OCI-LY1 (cell line): ENCODE measurements around the gene STARD3NL.

Experiments used
- H2AFZ ChIP-seq: fragments of 200-600 bp; sonication (generic), shearing (Covaris generic); 2 replicates; pipeline ENCODE4 v1.6.0; 2014; ENCODE audit warnings: antibody characterized with exemption, mild to moderate bottlenecking, low read length
- H3F3A ChIP-seq: fragments of 200-600 bp; sonication (generic), shearing (Covaris generic); 2 replicates; pipeline ENCODE4 v1.6.0; 2014; ENCODE audit warnings: mild to moderate bottlenecking, antibody characterized with exemption, low read length, moderate library complexity; ENCODE audit not compliant: insufficient read depth
- H3K27ac ChIP-seq: fragments of 200-600 bp; sonication (generic); 2 replicates; pipeline ENCODE4 v1.5.1; 2014; ENCODE audit warnings: low read length, mixed run types, mild to moderate bottlenecking, low read depth; ENCODE audit not compliant: poor library complexity, severe bottlenecking
- H3K27me3 ChIP-seq: fragments of 200-600 bp; sonication (generic); 2 replicates; pipeline ENCODE4 v1.6.0; 2014; ENCODE audit warnings: antibody characterized with exemption, mild to moderate bottlenecking, low read length, moderate library complexity; ENCODE audit not compliant: insufficient read depth
- H3K36me3 ChIP-seq: fragments of 200-600 bp; sonication (generic); 2 replicates; pipeline ENCODE4 v1.6.1; 2014; ENCODE audit warnings: mild to moderate bottlenecking, antibody characterized with exemption, low read length, moderate library complexity, mixed read lengths; ENCODE audit not compliant: insufficient read depth
- H3K4me1 ChIP-seq: fragments of 200-600 bp; sonication (generic); 2 replicates; pipeline ENCODE4 v1.5.1; 2014; ENCODE audit warnings: mild to moderate bottlenecking, low read length, moderate library complexity; ENCODE audit not compliant: insufficient read depth, severe bottlenecking
- H3K4me2 ChIP-seq: fragments of 200-600 bp; sonication (generic), shearing (Covaris generic); 2 replicates; pipeline ENCODE4 v1.6.1; 2014; ENCODE audit warnings: low read length
- H3K4me3 ChIP-seq: fragments of 200-600 bp; sonication (generic); 2 replicates; pipeline ENCODE4 v1.5.1; 2014; ENCODE audit warnings: low read length, low read depth, mild to moderate bottlenecking, mixed read lengths; ENCODE audit not compliant: poor library complexity, severe bottlenecking
- H3K79me2 ChIP-seq: fragments of 200-600 bp; shearing (Covaris generic); 2 replicates; pipeline ENCODE4 v1.6.1; 2016; ENCODE audit warnings: mixed run types, low read length, mixed read lengths; ENCODE audit not compliant: insufficient read depth
- H3K9ac ChIP-seq: fragments of 200-600 bp; sonication (generic), shearing (Covaris generic); 2 replicates; pipeline ENCODE4 v1.6.1; 2014; ENCODE audit warnings: mild to moderate bottlenecking, low read length, mixed read lengths
- H3K9me2 ChIP-seq: fragments of 200-600 bp; sonication (generic), shearing (Covaris generic); 2 replicates; pipeline ENCODE4 v1.6.1; 2014; ENCODE audit warnings: low read depth, mild to moderate bottlenecking, low read length, mixed read lengths
- H3K9me3 ChIP-seq: fragments of 200-600 bp; shearing (Covaris generic); 2 replicates; pipeline ENCODE4 v1.6.1; 2014; ENCODE audit warnings: low read length, mixed read lengths
- H4K20me1 ChIP-seq: fragments of 200-600 bp; sonication (generic), shearing (Covaris generic); 2 replicates; pipeline ENCODE4 v1.6.0; 2016; ENCODE audit warnings: mild to moderate bottlenecking, low read length; ENCODE audit not compliant: insufficient read depth
- CTCF ChIP-seq: fragments of 200-600 bp; sonication (generic), shearing (Covaris generic); IDR thresholded peaks from 2 replicates; pipeline ENCODE4 v1.5.1; 2017; ENCODE audit warnings: mild to moderate bottlenecking, antibody characterized with exemption, low read length, moderate library complexity, mixed read lengths
- EZH2 ChIP-seq: fragments of 200-600 bp; sonication (generic), shearing (Covaris generic); IDR thresholded peaks from 2 replicates; pipeline ENCODE4 v1.8.0; 2017; ENCODE audit warnings: borderline replicate concordance, mixed run types, mild to moderate bottlenecking, antibody characterized with exemption, low read length, moderate library complexity, mixed read lengths

STARD3NL gene

GRCh38 chr7:38163671-38164070, 14.4 kb upstream of the STARD3NL start:
- Histone ChIP-seq H2AFZ (no peak overlapping the region), H3K9me3 (no peaks in the 10 kb centered on the region), H3K9ac (no peak overlapping the region), H3K27me3 (no peaks in the 10 kb centered on the region; the same call in 1 of the 2 replicates), H4K20me1 (no peaks in the 10 kb centered on the region), H3K9me2 (no peaks in the 10 kb centered on the region; the same call in 1 of the 2 replicates), H3K4me2 (no peak overlapping the region), H3K36me3 (no peaks in the 10 kb centered on the region), H3K4me1 (no peaks in the 10 kb centered on the region), H3K27ac (no peak overlapping the region), H3F3A (no peaks in the 10 kb centered on the region), H3K79me2 (no peaks in the 10 kb centered on the region), H3K4me3 (no peak overlapping the region)
- TF ChIP-seq CTCF (no peak), EZH2 (no peak)

GRCh38 chr7:38168890-38169570, 9.0 kb upstream of the STARD3NL start:
- no peaks in the 10 kb centered on the region for H3K36me3 ChIP-seq
- no peaks in the 10 kb centered on the region for H3K4me1 ChIP-seq
- H3K27me3 ChIP-seq = peaks cover 4% of the 10 kb centered on the region; the same call in 1 of the 2 replicates
- no peak overlapping the region for H3K9ac ChIP-seq
- no peaks in the 10 kb centered on the region for H4K20me1 ChIP-seq
- H2AFZ ChIP-seq = no peak overlapping the region
- no peak overlapping the region for H3K4me2 ChIP-seq
- H3K9me3 ChIP-seq = 0 out of 2 replicates have a peak, but pooled peaks cover 3% of the 10 kb centered on the region
- H3K27ac ChIP-seq = no peak overlapping the region
- no peaks in the 10 kb centered on the region; the same call in 1 of the 2 replicates for H3K9me2 ChIP-seq
- H3F3A ChIP-seq = no peaks in the 10 kb centered on the region
- H3K79me2 ChIP-seq = no peaks in the 10 kb centered on the region
- no peak for TF ChIP-seq CTCF
- TF ChIP-seq EZH2 = no peak
- H3K4me3 ChIP-seq = no peak overlapping the region

- TF ChIP-seq EZH2 (no peak), CTCF (no peak)
- H3K4me2 ChIP-seq = no peak overlapping the region
- H3K9ac ChIP-seq = no peak overlapping the region
- 0 out of 2 replicates have a peak, but pooled peaks cover 3% of the 10 kb centered on the region for H3K9me3 ChIP-seq
- no peaks in the 10 kb centered on the region for H3F3A ChIP-seq
- H3K79me2 ChIP-seq = no peaks in the 10 kb centered on the region
- H2AFZ ChIP-seq = no peak overlapping the region
- no peak overlapping the region for H3K4me3 ChIP-seq
- no peaks in the 10 kb centered on the region for H3K36me3 ChIP-seq
- no peaks in the 10 kb centered on the region; the same call in 1 of the 2 replicates for H3K9me2 ChIP-seq
- H3K27me3 ChIP-seq = peaks cover 4% of the 10 kb centered on the region; the same call in 1 of the 2 replicates
- H3K27ac ChIP-seq = no peak overlapping the region
- H3K4me1 ChIP-seq = no peaks in the 10 kb centered on the region
- no peaks in the 10 kb centered on the region for H4K20me1 ChIP-seq
These were observed 8.2 kb upstream of the STARD3NL start for GRCh38 chr7:38169847-38170246.
